ENCODE data around the gene PRR15L. TPM values are rescaled to one million over a fixed set of nuclear protein-coding genes. Genes with fewer than 3 reads are reported as not detected.

Gene PRR15L
- total RNA-seq, 1 experiment from 2014 or later, result not detected

DNA sequence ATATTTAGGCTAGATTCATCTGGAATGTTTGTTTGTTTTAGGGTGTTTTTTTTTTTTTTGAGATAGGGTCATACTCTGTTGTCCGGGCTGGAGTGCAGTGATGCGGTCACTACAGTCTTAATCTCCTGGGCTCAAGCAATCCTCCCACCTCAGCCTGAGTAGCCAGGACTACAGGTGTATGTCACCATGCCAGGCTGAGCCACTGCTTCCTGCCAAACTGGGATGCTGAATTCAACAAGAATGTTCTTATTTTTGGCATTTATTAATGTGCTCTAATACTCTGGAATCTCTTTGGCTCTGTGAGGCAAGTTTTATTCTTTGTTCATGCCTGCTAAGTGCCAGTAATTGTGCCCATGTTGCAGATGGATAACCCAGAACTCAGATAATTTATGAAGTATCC is 40.1 kb downstream of the PRR15L start:
- Mint-ChIP-seq H3K36me3 (ENCODE audit: insufficient read depth in 1 of 3, low read depth in 3 of 3) (peaks cover 0 to 23% (median 22%) of the 10 kb centered on the region in 3 experiments; a peak in 6 of 7 replicates), H3K27ac (no peak overlapping the region), H3K9me3 (no peaks in the 10 kb centered on the region), H3K4me3 (no peak overlapping the region), H3K4me1 (no peaks in the 10 kb centered on the region; a peak in 1 of 4 replicates), H3K27me3 (ENCODE audit: low read depth) (no peaks in the 10 kb centered on the region)
- Histone ChIP-seq H2BK5ac (ENCODE audit: insufficient read length, low read length) (no peak overlapping the region), H3K79me2 (ENCODE audit: insufficient read depth, low read length) (no peaks in the 10 kb centered on the region), H2BK120ac (ENCODE audit: low read depth, low read length, poor library complexity, severe bottlenecking) (no peak overlapping the region), H2BK12ac (ENCODE audit: insufficient read length, low read depth, low read length) (no peak overlapping the region), H3K23me2 (ENCODE audit: insufficient read length, low read depth, low read length, poor library complexity, severe bottlenecking) (no peaks in the 10 kb centered on the region), H2AFZ (ENCODE audit: low read length) (no peak overlapping the region), H3K14ac (ENCODE audit: insufficient read depth, low read length) (no peak overlapping the region), H3K4me1 (ENCODE audit: insufficient read depth, low read length) (no peaks in the 10 kb centered on the region), H3K27ac (ENCODE audit: insufficient read length, low read depth, low read length) (no peak overlapping the region), H4K20me1 (ENCODE audit: control insufficient read depth, insufficient read depth, insufficient read length) (no peaks in the 10 kb centered on the region), H3K56ac (ENCODE audit: insufficient read length, low read depth, low read length) (no peak overlapping the region), H4K8ac (replicated peaks; ENCODE audit: insufficient read length, low read depth, low read length) (no peak overlapping the region), H3K9me3 (ENCODE audit: control insufficient read depth, low read depth, low read length) (no peaks in the 10 kb centered on the region), H3K4me2 (ENCODE audit: insufficient read depth, insufficient read length, low read length) (no peak overlapping the region), H4K91ac (ENCODE audit: insufficient read length, low read depth, low read length) (no peak overlapping the region), H3K27me3 (ENCODE audit: insufficient read depth, low read length) (no peaks in the 10 kb centered on the region), H3T11ph (ENCODE audit: low read length) (no peak overlapping the region), H2BK20ac (ENCODE audit: low read depth, low read length, poor library complexity, severe bottlenecking) (no peak overlapping the region), H3K18ac (ENCODE audit: insufficient read length, low read depth, low read length) (no peak overlapping the region), H2BK15ac (ENCODE audit: low read depth, low read length) (no peak overlapping the region), H2AK5ac (ENCODE audit: insufficient read length, low read length) (no peak overlapping the region), H4K5ac (ENCODE audit: insufficient read length, low read depth, low read length) (no peak overlapping the region), H3K79me1 (ENCODE audit: insufficient read depth, low read depth, low read length, poor library complexity, severe bottlenecking) (no peaks in the 10 kb centered on the region), H3K4ac (ENCODE audit: low read depth, low read length) (no peak overlapping the region), H3K23ac (ENCODE audit: insufficient read length, low read depth, low read length) (no peak overlapping the region), H3K9ac (ENCODE audit: extremely low read depth, insufficient read length, low read length) (no peak overlapping the region)
- DNase-seq, result no peak
- no peak for TF ChIP-seq CTCF (conservative IDR thresholded peaks at IDR 0.05)
- WGBS (ENCODE audit: extremely low coverage, insufficient read length, low lambda C conversion rate), result no CpG with 5 or more reads among the region's 2 CpGs
